Stimulated activated naive CD8-positive, alpha-beta T cell treated with anti-CD3 and anti-CD28 coated beads, Interleukin-15, Interleukin-2, amounts not matched to agents 100 U/mL and 50 U/mL, for 24 hours (primary cell): ENCODE data around the gene ITGA1.
"Not testable (repeated sequence)": the region's sequence is repeated elsewhere in the genome, so short reads cannot be mapped to it uniquely, and the experiment has no call there.

Experiments
- ATAC-seq: fragments of 150-1000 bp; cut with Tn5 transposase; one replicate; pipeline ENCODE4 v1.10.0; 2021
- DNase-seq: peaks from one replicate; pipeline ENCODE4 v3.0.0; 2021

The ITGA1 gene

GRCh38 chr5:52802272-52802973, 14.7 kb downstream of the ITGA1 start:
- ATAC-seq (no peak), DNase-seq (no peak)

GRCh38 chr5:52802974-52803336, 15.2 kb downstream of the ITGA1 start:
- DNase-seq: no peak

GRCh38 chr5:52804387-52804791, 16.7 kb downstream of the ITGA1 start:
- DNase-seq (no peak), ATAC-seq (no peak)

More at GRCh38 chr5:52802974-52803336, 15.2 kb downstream of the ITGA1 start:
- no peak for ATAC-seq

- DNase-seq (no peak), ATAC-seq (no peak)
Measured at GRCh38 chr5:52804981-52805380, 17.3 kb downstream of the ITGA1 start.

GRCh38 chr5:52805615-52806014, 17.9 kb downstream of the ITGA1 start:
- ATAC-seq (no peak), DNase-seq (no peak)

GRCh38 chr5:52807037-52807436, 19.3 kb downstream of the ITGA1 start:
- DNase-seq: no peak

GRCh38 chr5:52807723-52808122, 20.0 kb downstream of the ITGA1 start:
- no peak for DNase-seq
- no peak for ATAC-seq

More at GRCh38 chr5:52807037-52807436, 19.3 kb downstream of the ITGA1 start:
- no peak for ATAC-seq

- ATAC-seq (no peak), DNase-seq (no peak)
Measured at GRCh38 chr5:52808316-52808901, 20.7 kb downstream of the ITGA1 start.

- DNase-seq (no peak), ATAC-seq (no peak)
Measured at GRCh38 chr5:52809884-52810283, 22.2 kb downstream of the ITGA1 start.

- ATAC-seq (no peak), DNase-seq (no peak)
Measured at GRCh38 chr5:52810426-52810825, 22.7 kb downstream of the ITGA1 start.

- no peak for ATAC-seq
Measured at GRCh38 chr5:52811067-52811749, 23.5 kb downstream of the ITGA1 start.

GRCh38 chr5:52814352-52815148, 26.8 kb downstream of the ITGA1 start:
- ATAC-seq (no peak), DNase-seq (no peak)

More at GRCh38 chr5:52811067-52811749, 23.5 kb downstream of the ITGA1 start:
- DNase-seq: no peak

- DNase-seq: no peak
- ATAC-seq: no peak
Measured at GRCh38 chr5:52817818-52818217, 30.1 kb downstream of the ITGA1 start.

- no peak for ATAC-seq
Measured at GRCh38 chr5:52818360-52818759, 30.6 kb downstream of the ITGA1 start.

GRCh38 chr5:52818807-52819206, 31.1 kb downstream of the ITGA1 start:
- DNase-seq, ATAC-seq: not testable (repeated sequence)

More at GRCh38 chr5:52818360-52818759, 30.6 kb downstream of the ITGA1 start:
- DNase-seq: no peak

GRCh38 chr5:52821901-52822300, 34.2 kb downstream of the ITGA1 start:
- DNase-seq (no peak), ATAC-seq (no peak)

GRCh38 chr5:52822437-52822836, 34.7 kb downstream of the ITGA1 start:
- ATAC-seq (no peak), DNase-seq (no peak)

- ATAC-seq: no peak
- no peak for DNase-seq
Measured at GRCh38 chr5:52824827-52825226, 37.1 kb downstream of the ITGA1 start.

GRCh38 chr5:52825826-52826225, 38.1 kb downstream of the ITGA1 start:
- DNase-seq (no peak), ATAC-seq (peak; percentile 49)

GRCh38 chr5:52827815-52828214, 40.1 kb downstream of the ITGA1 start:
- ATAC-seq: no peak

GRCh38 chr5:52829664-52830063, 41.9 kb downstream of the ITGA1 start:
- ATAC-seq: no peak
- DNase-seq: no peak

More at GRCh38 chr5:52827815-52828214, 40.1 kb downstream of the ITGA1 start:
- DNase-seq: no peak

- DNase-seq (no peak), ATAC-seq (no peak)
Measured at GRCh38 chr5:52830650-52831049, 42.9 kb downstream of the ITGA1 start.
